NT2/D1 (cell line): ENCODE measurements around the gene GALM.

Experiments
- YY1 ChIP-seq: IDR thresholded peaks from 2 replicates; pipeline ENCODE4 v1.6.1; 2011; ENCODE audit not compliant: insufficient read length, insufficient read depth
- ZNF274 ChIP-seq: IDR thresholded peaks from 2 replicates; pipeline ENCODE4 v1.6.1; 2011; ENCODE audit warnings: mild to moderate bottlenecking, low read depth, low read length

- TF ChIP-seq ZNF274 (no peak), YY1 (no peak)
Measured at GRCh38 chr2:38719706-38720105, 53.8 kb downstream of the GALM start.
